IPS DF 19.7 (cell line): ENCODE results near the gene FEN1.

ENCODE experiments used
- DNase-seq: peaks from one replicate; pipeline ENCODE4 v3.0.0-alpha.2; 2013; ENCODE audit warnings: low read depth, low spot score

Gene FEN1

GRCh38 chr11:61817471-61818202 lies 24.9 kb downstream of the FEN1 start:
- no peak for DNase-seq

- DNase-seq = no peak
Observed at GRCh38 chr11:61820174-61820573, 27.5 kb downstream of the FEN1 start.

GRCh38 chr11:61826930-61827570 lies 34.3 kb downstream of the FEN1 start:
- no peak for DNase-seq

GRCh38 chr11:61827571-61828378 lies 35.1 kb downstream of the FEN1 start, which contains the start of gene FADS2:
FADS2 (plus strand) TSS chr11:61828300; CDS start chr11:61828391, 91 bp downstream.
- peak; percentile 79 for DNase-seq

GRCh38 chr11:61828379-61828628 lies 35.6 kb downstream of the FEN1 start:
- DNase-seq = no peak

GRCh38 chr11:61828629-61829407 lies 36.1 kb downstream of the FEN1 start:
- DNase-seq = no peak

GRCh38 chr11:61829806-61830205 lies 37.1 kb downstream of the FEN1 start:
- DNase-seq = no peak

- DNase-seq = no peak
Observed at GRCh38 chr11:61830237-61831105, 37.8 kb downstream of the FEN1 start.

- no peak for DNase-seq
Observed at GRCh38 chr11:61832207-61832606, 39.5 kb downstream of the FEN1 start.

GRCh38 chr11:61832754-61833153 lies 40.0 kb downstream of the FEN1 start:
- DNase-seq = no peak

GRCh38 chr11:61833471-61833870 lies 40.8 kb downstream of the FEN1 start:
- no peak for DNase-seq

GRCh38 chr11:61833926-61834277 lies 41.2 kb downstream of the FEN1 start:
- DNase-seq = no peak

GRCh38 chr11:61834278-61835048 lies 41.8 kb downstream of the FEN1 start:
- peak; percentile 73 for DNase-seq

GRCh38 chr11:61836193-61836592 lies 43.5 kb downstream of the FEN1 start:
- DNase-seq = no peak

GRCh38 chr11:61837411-61838005 lies 44.8 kb downstream of the FEN1 start:
- DNase-seq = no peak

- DNase-seq = no peak
Observed at GRCh38 chr11:61838501-61838900, 45.8 kb downstream of the FEN1 start.

GRCh38 chr11:61838921-61839320 lies 46.2 kb downstream of the FEN1 start:
- no peak for DNase-seq

- no peak for DNase-seq
Observed at GRCh38 chr11:61839742-61840141, 47.0 kb downstream of the FEN1 start.

- DNase-seq = no peak
Observed at GRCh38 chr11:61840371-61840770, 47.7 kb downstream of the FEN1 start.
